Inferior parietal cortex (tissue), 1 donor: ENCODE data around the gene HELT.
A peak's percentile ranks its signal among the peaks of the same experiment; 100 is the strongest.
"Not testable (repeated sequence)": the region's sequence is repeated elsewhere in the genome, so short reads cannot be mapped to it uniquely, and the experiment has no call there.

ENCODE experiments used
- DNase-seq: peaks from one replicate; pipeline ENCODE4 v3.0.0-alpha.2; 2016; ENCODE audit errors: extremely low spot score

The HELT gene

GRCh38 chr4:185036019-185036418, 17.7 kb downstream of the HELT start:
- no peak for DNase-seq

GRCh38 chr4:185036842-185037241, 18.6 kb downstream of the HELT start:
- no peak for DNase-seq

GRCh38 chr4:185039508-185040273, 21.4 kb downstream of the HELT start:
- DNase-seq, result peak; percentile 68

GRCh38 chr4:185040523-185040922, 22.2 kb downstream of the HELT start:
- DNase-seq, result no peak

- DNase-seq, result not testable (repeated sequence)
These were observed 32.0 kb downstream of the HELT start for GRCh38 chr4:185050286-185050685.

- not testable (repeated sequence) for DNase-seq
These were observed 33.0 kb downstream of the HELT start for GRCh38 chr4:185051283-185051682.

- no peak for DNase-seq
These were observed 35.5 kb downstream of the HELT start for GRCh38 chr4:185053746-185054145.

GRCh38 chr4:185054272-185054671, 36.0 kb downstream of the HELT start:
- DNase-seq, result no peak

GRCh38 chr4:185054886-185055285, 36.6 kb downstream of the HELT start:
- DNase-seq, result no peak

- no peak for DNase-seq
These were observed 43.3 kb downstream of the HELT start for GRCh38 chr4:185061610-185062009.

GRCh38 chr4:185062606-185063005, 44.3 kb downstream of the HELT start:
- no peak for DNase-seq

- no peak for DNase-seq
These were observed 47.9 kb downstream of the HELT start for GRCh38 chr4:185066179-185066578.

GRCh38 chr4:185068837-185069236, 50.5 kb downstream of the HELT start:
- DNase-seq, result no peak
